Loucy (cell line): ENCODE measurements around the gene DKK1.

Source experiments
- H2AFZ ChIP-seq: fragments of 200-600 bp; sonication (generic); 2 replicates; pipeline ENCODE4 v1.6.0; 2016; ENCODE audit warnings: antibody characterized with exemption, mild to moderate bottlenecking, low read length, moderate library complexity
- H3F3A ChIP-seq: fragments of 200-600 bp; 2 replicates; pipeline ENCODE4 v1.6.0; 2016; ENCODE audit warnings: antibody characterized with exemption, low read depth, mild to moderate bottlenecking
- H3K27me3 ChIP-seq: fragments of 200-600 bp; sonication (generic); 2 replicates; pipeline ENCODE4 v1.6.1; 2014; ENCODE audit warnings: low read length, mild to moderate bottlenecking; ENCODE audit not compliant: insufficient read depth, poor library complexity, severe bottlenecking
- H3K36me3 ChIP-seq: fragments of 200-600 bp; sonication (generic); 2 replicates; pipeline ENCODE4 v1.6.1; 2016; ENCODE audit warnings: low read length; ENCODE audit not compliant: insufficient read depth
- H3K4me1 ChIP-seq: fragments of 200-600 bp; sonication (generic); 2 replicates; pipeline ENCODE4 v1.5.1; 2014; ENCODE audit warnings: low read length, mild to moderate bottlenecking; ENCODE audit not compliant: insufficient read depth, poor library complexity, severe bottlenecking
- H3K4me2 ChIP-seq: fragments of 200-600 bp; sonication (generic); 2 replicates; pipeline ENCODE4 v1.6.0; 2014; ENCODE audit warnings: antibody characterized with exemption, low read length, low read depth, mild to moderate bottlenecking; ENCODE audit not compliant: poor library complexity, severe bottlenecking
- H3K4me3 ChIP-seq: fragments of 200-600 bp; sonication (generic); 2 replicates; pipeline ENCODE4 v1.5.1; 2014; ENCODE audit warnings: low read length, mild to moderate bottlenecking, mixed read lengths; ENCODE audit not compliant: poor library complexity, severe bottlenecking
- H3K79me2 ChIP-seq: fragments of 200-600 bp; sonication (generic); 2 replicates; pipeline ENCODE4 v1.6.1; 2014; ENCODE audit warnings: low read length; ENCODE audit not compliant: insufficient read depth
- H3K9ac ChIP-seq: fragments of 200-600 bp; sonication (generic); 2 replicates; pipeline ENCODE4 v1.6.0; 2014; ENCODE audit warnings: mild to moderate bottlenecking, low read depth, low read length, moderate library complexity; ENCODE audit not compliant: poor library complexity, severe bottlenecking
- H3K9me2 ChIP-seq: fragments of 200-600 bp; sonication (generic); replicated peaks from 2 replicates; pipeline ENCODE4 v1.6.1; 2016; ENCODE audit warnings: low read depth, low read length, mixed read lengths
- H3K9me3 ChIP-seq: fragments of 200-600 bp; sonication (generic); 2 replicates; pipeline ENCODE4 v1.6.1; 2014; ENCODE audit warnings: mild to moderate bottlenecking, antibody characterized with exemption, low read length, low read depth; ENCODE audit not compliant: insufficient read depth
- H4K20me1 ChIP-seq: fragments of 200-600 bp; sonication (generic); 2 replicates; pipeline ENCODE4 v1.6.0; 2014; ENCODE audit warnings: antibody characterized with exemption, low read length, mild to moderate bottlenecking; ENCODE audit not compliant: insufficient read depth, poor library complexity, severe bottlenecking
- EZH2phosphoT487 ChIP-seq: fragments of 200-600 bp; IDR thresholded peaks from 2 replicates; pipeline ENCODE4 v1.6.1; 2018; ENCODE audit warnings: antibody characterized with exemption, mild to moderate bottlenecking, moderate library complexity, borderline replicate concordance
- TF ChIP-seq, protein P1 (sequence below): fragments of 200-600 bp; sonication (generic); conservative IDR thresholded peaks from 2 replicates; pipeline ENCODE4 v1.5.1; 2014; ENCODE audit warnings: mild to moderate bottlenecking, antibody characterized with exemption, low read length

DKK1 gene

DNA sequence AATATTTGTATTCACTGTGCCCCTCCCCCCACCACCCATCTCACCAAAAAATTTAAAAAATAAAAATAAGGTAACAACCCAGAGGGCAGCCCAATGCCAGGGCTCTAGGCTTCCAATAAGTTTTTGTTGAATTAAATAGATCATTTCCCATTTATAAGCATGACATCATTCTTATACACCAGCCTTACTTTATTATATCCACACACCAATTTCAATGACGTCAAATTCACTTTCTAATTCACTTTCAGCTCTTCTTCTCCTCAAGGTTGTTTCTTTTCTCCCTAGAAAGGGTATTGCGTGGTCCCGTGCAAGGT lies 1.2 kb upstream of the DKK1 start:
- Histone ChIP-seq H2AFZ (no peak overlapping the region), H3K9me2 (no peaks in the 10 kb centered on the region), H3K79me2 (no peaks in the 10 kb centered on the region), H3K9ac (no peak overlapping the region), H3K9me3 (no peaks in the 10 kb centered on the region), H3K27me3 (peaks cover 7% of the 10 kb centered on the region), H4K20me1 (no peaks in the 10 kb centered on the region), H3K4me2 (no peak overlapping the region), H3K4me3 (no peak overlapping the region), H3F3A (no peaks in the 10 kb centered on the region), H3K36me3 (no peaks in the 10 kb centered on the region), H3K4me1 (peaks cover 3% of the 10 kb centered on the region)
- TF ChIP-seq, protein P1, sequence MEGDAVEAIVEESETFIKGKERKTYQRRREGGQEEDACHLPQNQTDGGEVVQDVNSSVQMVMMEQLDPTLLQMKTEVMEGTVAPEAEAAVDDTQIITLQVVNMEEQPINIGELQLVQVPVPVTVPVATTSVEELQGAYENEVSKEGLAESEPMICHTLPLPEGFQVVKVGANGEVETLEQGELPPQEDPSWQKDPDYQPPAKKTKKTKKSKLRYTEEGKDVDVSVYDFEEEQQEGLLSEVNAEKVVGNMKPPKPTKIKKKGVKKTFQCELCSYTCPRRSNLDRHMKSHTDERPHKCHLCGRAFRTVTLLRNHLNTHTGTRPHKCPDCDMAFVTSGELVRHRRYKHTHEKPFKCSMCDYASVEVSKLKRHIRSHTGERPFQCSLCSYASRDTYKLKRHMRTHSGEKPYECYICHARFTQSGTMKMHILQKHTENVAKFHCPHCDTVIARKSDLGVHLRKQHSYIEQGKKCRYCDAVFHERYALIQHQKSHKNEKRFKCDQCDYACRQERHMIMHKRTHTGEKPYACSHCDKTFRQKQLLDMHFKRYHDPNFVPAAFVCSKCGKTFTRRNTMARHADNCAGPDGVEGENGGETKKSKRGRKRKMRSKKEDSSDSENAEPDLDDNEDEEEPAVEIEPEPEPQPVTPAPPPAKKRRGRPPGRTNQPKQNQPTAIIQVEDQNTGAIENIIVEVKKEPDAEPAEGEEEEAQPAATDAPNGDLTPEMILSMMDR, result no peak
- TF ChIP-seq EZH2phosphoT487, result no peak

DNA sequence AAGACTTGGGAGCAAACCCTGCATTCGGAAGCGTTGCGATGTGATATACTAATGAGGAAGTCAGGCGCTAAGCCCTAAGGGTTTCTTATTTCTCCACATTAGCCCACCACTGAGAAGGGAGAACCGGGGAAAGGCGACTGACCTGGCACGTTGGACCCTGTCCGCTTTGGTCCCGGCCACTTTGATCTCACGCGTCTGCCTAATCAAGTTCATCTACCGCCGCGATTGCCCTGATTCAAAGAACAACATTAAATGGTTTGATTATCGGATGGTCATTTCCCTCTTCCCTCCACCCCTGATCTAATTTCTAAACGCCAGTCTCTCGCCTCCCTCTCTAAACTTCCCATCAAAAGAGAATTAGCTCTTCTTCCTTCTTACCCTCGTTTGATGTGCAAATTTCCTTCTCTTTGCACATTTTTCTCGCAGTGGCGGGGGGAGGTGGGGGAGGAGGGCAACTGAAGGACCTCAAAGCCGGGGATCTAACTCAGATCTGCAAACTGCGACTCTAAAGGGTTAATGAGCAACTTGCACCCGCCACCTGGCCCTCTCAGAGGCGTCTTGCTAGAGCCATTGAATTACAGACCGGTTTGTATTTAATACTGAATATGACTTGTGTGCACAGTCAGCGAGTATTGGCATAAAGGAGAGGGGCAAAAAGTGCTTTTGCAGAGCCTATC lies 687 bp upstream of the DKK1 start:
- peaks cover 2% of the 10 kb centered on the region for H3K4me1 ChIP-seq
- H3K79me2 ChIP-seq, result no peaks in the 10 kb centered on the region
- TF ChIP-seq, protein P1, result no peak
- TF ChIP-seq EZH2phosphoT487, result no peak
- H3K36me3 ChIP-seq, result no peaks in the 10 kb centered on the region
- peaks cover 7% of the 10 kb centered on the region for H3K27me3 ChIP-seq
- H3K4me3 ChIP-seq, result no peak overlapping the region
- no peak overlapping the region for H3K4me2 ChIP-seq
- no peaks in the 10 kb centered on the region for H3F3A ChIP-seq
- no peaks in the 10 kb centered on the region for H3K9me3 ChIP-seq
- H3K9ac ChIP-seq, result no peak overlapping the region
- no peaks in the 10 kb centered on the region for H3K9me2 ChIP-seq
- no peaks in the 10 kb centered on the region for H4K20me1 ChIP-seq
- no peak overlapping the region for H2AFZ ChIP-seq

DNA sequence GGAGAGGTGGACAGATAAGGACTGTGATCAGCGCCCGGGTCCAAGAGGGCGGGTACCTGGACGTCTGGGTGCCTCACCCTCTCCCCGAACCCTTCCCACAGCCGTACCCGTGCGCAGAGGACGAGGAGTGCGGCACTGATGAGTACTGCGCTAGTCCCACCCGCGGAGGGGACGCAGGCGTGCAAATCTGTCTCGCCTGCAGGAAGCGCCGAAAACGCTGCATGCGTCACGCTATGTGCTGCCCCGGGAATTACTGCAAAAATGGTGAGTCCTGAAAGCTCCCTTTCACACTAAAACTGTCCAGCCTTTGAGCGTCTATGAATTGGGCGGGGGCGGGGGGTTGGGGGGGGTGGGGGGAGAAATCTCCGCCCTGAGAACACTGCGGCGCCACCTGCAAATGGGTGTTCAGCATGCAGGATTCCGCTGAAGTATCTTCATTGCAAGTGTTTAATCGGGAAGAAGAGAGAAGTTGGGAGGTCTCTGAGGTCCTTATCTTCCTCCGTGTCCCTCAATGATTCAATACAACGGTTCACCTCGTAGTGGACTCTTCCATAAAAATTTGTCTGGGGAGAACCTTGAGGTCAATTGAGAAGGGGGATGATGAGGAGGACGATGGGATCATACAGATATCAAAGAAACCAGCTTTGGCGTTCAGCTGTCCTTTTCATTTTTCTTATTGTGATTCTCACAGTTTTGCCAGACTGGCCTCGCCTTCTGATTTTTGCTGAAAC lies 906 bp downstream of the DKK1 start:
- Histone ChIP-seq H3F3A (no peaks in the 10 kb centered on the region), H3K9me3 (no peaks in the 10 kb centered on the region), H3K79me2 (no peaks in the 10 kb centered on the region), H3K4me3 (no peak overlapping the region), H4K20me1 (no peaks in the 10 kb centered on the region), H3K36me3 (no peaks in the 10 kb centered on the region), H3K27me3 (no peaks in the 10 kb centered on the region), H2AFZ (no peak overlapping the region), H3K4me2 (no peak overlapping the region), H3K4me1 (no peaks in the 10 kb centered on the region), H3K9me2 (no peaks in the 10 kb centered on the region), H3K9ac (no peak overlapping the region)
- TF ChIP-seq EZH2phosphoT487, result no peak
- TF ChIP-seq, protein P1, result no peak
